NCI-H187 treated with DMSO at 0.1 percent for 48 hours (cell line): ENCODE results near the gene KLK13.

Experiments used
- DNase-seq: peaks from one replicate; lab custom pipeline; 2025; lab: John Stamatoyannopoulos, UW

KLK13 gene, protein sequence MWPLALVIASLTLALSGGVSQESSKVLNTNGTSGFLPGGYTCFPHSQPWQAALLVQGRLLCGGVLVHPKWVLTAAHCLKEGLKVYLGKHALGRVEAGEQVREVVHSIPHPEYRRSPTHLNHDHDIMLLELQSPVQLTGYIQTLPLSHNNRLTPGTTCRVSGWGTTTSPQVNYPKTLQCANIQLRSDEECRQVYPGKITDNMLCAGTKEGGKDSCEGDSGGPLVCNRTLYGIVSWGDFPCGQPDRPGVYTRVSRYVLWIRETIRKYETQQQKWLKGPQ

DNA sequence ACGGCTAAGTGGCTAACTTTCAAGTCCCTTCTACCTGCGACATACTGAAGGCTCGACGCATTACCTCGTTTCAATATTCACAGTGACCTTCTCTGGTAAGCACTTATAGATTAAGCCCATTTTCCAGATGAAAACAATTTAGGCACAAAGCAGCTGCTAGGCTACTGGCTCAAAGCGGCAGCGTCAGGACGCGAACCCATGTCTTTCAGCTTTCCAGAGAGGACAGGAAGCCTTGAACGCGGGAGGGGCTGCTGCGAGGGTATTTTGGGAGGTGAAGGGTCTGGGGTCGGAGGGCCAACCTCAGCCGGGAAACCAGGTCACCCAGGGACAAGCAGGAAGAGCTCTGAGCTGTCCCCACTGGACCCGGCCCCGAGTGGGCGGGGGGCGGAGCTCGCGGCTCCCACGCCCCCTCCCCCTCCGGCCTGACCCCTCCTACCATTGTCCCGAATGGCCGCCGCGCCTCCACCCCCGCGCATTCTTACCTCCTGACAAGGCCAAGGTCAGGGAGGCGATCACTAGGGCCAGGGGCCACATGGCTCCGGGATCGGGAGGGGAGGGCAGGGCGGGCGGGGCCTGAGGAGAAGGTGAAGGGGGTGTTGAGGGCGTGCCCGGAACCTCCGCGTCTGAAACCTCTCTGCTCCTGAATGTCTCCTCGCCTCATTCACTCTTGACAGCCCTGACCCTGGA is at the start of gene KLK13:
Gene KLK13 (minus strand): TSS at position 559 of the 687 bp plus-strand sequence. CDS start 25 bp downstream, at position 534.
- no peak for DNase-seq

DNA sequence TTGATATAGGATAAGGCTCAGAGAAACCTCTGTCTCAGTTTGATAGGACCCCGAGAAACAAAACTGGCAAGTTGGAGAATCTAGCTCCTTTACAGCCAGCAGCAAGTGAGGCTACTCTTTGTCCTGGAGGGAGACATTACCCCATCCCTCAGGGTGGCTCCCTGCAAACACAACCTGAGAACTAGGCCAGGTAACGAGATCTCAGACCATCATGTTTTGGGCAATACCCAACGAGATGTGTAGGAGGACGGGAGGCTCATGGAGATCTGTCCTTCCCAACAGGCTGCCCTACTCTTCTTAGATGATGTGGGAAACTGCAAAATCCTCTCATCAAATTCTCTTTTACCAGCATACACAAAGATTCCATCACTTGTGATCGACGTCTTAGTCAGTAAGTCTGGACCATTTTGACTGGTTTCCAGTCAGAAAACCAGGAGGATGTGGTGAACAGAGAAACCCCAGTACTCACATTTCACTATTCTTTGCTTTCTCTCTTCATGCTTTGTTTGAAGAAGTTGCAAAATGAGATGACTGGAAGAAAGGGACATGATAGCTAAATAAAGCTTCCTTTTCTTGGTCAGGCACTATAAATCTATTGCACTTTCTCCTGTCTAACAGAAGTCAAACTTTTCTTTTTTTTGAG is 49.3 kb upstream of the KLK13 start:
- DNase-seq, result no peak

DNA sequence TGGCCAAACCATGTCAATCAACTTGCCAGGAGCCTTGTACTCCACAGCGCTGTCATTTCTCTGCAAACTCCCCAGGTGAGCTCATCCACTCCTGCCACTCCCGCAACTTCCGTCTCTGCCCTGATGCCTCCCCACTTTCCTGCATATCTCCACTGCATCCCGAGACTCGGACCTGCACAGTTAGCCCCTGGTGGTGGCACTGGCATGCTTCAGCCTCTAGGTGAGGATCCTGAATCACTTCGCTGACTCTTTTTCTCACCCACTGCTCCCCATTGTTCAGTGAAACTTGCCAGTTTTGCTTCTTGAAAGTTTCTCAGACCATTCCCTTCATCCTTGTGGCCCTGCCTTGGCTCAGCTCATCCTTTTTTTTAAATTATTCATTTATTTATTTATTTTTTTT is 46.7 kb upstream of the KLK13 start:
- no peak for DNase-seq

DNA sequence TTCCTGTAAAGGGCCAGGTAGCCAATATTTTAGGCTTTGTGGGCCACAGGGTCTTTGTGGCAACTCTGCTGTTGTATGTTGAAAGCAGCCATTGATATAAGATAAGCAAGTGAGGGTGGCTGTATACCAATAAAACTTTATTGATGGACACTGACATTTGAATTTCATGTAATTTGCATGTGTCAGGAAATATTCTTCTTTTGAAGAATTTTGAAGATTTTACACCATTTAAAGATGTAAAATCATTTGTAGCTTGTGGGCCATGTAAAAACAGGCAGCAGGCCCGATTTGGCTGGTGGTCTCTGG is 45.7 kb upstream of the KLK13 start:
- no peak for DNase-seq

DNA sequence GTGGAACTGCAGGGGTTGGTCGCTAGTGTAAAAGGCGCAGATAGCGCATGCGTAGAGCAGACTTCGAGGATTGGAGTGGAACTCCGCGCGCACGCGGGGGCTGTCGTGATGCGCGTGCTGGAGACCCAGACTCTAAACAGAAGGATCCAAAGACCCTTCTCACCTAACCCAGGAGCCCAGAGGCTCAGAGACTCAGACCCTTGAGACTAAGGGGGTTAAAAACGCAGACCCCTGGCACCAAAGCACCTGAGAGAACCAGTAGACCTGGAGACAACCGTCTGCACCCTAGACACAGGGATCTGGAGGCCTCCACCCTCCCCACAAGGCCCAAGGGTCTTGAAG is 43.9 kb upstream of the KLK13 start:
- no peak for DNase-seq

DNA sequence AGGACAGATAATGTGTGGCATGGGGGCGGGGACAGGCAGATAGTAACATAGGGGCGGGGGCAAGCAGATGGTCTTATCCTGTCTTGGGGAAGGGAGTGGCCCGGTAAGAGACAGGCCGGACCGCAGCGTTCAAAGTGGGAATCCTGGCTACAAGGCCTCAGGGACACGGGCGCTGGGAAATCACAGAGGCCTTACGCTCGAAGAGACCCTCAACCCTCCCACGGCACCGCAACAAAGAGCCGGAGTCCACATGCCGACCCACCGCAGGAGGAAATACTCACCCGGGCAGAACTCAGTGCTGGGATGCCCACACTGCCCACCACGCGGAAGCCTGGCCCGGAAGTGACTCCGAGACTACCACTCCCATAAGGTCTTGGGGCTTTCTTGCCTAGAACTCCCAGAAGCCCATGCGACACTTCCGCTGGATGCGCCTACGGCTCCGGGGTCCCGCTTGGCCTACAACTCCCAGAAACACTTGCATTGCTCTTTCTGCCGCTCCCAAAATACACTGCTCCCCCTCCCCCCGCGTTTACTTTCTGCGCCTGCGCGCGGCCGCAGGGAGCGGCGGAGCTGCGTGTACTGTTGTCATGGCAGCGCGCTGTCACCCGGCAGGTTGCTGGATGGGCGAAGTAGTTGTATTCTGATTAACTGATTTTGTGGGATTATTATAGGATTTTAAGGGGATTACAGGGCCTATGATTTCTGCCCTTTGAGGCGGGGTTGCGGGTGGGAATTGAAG is 43.3 kb upstream of the KLK13 start, which contains the start of gene CTU1:
Gene CTU1 (minus strand): TSS at position 344 of the 739 bp plus-strand sequence. CDS start 3,840 bp downstream, outside the sequence.
- peak; percentile 99 for DNase-seq

DNA sequence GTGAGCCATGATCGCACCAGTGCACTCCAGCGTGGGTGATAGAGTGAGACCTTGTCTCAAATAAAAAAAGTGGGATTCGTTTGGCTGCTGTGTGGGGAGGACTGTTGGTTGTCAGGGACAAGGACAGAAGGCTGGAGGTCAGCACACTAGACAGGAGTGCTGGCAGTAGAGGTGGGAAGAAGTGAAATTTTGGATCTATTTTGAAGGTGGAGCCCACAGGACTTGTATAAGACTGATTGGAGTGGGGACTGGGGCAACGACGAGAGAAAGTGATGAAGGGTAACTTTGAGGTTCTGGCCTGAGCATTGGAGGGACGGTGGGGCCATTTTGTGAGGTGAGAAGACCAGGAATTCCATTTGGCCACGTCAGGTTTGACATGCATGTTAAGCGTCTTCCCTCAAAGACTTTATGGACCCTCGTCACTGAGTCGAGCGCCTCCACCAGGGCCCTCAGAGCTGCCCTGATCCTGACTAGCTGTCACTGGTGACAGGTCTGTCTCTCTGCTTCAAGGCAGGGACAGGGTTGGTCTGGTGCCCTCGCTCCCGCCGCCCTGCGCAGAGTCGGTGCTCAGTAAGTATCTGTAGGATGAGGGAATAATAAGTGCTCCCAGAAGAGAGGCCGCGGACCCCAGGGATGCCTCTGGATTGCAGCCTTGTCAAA is 42.6 kb upstream of the KLK13 start:
- DNase-seq, result no peak

DNA sequence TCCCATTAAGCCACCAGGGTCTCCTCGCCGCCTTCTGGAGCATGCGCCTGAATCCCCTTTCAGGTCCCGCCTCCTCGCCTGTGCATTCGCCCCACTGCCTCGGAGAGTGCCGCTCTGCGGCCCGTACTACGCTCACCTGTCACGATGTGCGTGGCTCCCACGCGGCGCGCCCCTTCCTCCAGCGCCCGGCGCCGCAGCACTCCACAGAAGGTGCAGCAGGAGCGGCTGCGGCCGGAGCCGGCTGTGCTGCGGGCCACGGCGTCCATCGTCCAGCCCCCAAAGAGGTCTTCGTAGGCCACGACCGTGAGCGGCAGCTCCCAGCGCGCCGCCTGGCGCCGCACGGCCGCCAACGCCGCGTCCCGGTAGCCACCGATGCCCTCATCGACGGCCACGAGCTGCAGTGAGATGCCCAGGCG is 39.0 kb upstream of the KLK13 start:
- DNase-seq, result no peak

DNA sequence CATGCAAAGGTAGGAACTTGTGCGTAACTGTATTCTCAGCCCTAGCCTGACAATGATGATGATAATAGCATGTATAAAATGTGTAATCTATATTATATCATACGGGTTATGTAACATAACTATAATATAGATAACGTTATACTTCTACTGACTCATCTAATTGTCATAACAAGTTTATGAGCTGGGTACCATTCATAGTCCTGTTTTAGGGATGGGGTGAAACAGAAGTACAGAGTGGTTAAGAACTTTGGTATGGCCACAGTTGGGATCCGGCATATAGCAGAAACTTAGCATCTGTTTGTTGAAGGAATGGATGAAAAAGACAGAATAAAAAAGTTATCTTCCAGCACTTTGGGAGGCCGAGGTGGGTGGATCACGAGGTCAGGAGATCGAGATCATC is 38.1 kb upstream of the KLK13 start:
- no peak for DNase-seq

DNA sequence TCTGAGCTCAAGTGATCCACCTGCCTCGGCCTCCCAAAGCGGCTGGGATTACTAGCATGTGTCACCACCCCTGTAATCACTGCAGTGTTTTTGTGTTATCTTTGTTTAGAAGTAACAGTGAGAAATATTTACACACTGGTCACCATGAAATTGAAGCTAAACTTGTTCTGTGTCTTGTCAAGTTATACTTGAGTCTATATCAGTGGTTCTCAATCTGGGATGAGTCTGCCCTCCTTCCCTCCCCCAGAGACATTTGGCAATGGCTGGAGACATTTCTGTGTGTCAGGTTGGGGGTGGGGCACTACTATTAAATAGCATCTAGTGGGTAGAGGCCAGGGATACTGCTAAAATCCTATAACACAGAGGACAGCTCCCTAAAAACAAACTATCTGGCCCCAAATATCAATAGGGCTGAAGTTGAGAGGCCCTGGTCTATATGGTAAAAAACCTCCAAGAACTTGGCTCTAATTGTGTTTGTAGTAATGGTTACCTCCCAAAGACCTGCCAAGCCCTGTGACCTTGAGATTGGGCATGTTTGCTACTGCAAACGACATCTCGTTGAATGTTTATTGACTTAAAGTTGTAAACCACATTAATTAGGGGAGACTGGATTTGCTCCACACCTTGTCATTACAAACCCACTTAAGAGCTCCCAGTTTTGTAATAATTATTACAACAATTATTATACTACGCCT is 36.4 kb upstream of the KLK13 start:
- no peak for DNase-seq

DNA sequence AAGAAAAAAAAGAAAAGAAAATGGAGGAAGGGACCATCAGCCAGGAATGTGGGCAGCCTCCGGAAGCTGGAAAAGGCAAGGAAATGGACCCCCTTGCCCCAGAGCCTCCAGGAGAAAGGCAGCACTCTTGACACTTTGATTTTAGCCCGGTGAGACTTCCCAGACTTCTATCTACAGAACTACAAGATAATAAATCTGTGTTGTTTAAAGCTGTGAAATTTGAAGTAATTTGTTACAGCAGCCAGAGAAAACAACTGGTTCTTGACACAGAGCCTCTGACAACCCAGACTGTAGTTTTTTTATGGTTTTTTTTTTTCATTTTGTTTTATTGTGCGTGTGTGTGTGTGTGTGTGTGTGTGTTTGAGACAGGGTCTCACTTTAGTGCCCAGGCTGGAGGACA is 35.7 kb upstream of the KLK13 start:
- no peak for DNase-seq

DNA sequence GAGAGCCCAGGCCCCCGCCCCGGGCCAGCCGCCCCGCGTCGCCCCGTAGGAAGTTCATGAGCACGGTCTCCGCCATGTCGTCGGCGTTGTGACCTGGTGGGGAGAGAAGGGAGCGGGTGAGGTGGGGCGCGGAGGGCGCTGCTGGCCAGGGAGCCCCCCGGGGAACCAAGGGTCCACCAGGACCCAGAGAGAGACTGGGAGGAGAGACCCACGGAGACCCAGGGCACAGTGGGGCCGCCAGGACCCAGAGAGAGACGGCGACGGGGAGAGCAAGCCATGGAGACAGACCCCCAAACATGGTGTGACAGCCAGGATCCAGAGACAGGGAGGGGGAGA is 34.1 kb upstream of the KLK13 start:
- no peak for DNase-seq

DNA sequence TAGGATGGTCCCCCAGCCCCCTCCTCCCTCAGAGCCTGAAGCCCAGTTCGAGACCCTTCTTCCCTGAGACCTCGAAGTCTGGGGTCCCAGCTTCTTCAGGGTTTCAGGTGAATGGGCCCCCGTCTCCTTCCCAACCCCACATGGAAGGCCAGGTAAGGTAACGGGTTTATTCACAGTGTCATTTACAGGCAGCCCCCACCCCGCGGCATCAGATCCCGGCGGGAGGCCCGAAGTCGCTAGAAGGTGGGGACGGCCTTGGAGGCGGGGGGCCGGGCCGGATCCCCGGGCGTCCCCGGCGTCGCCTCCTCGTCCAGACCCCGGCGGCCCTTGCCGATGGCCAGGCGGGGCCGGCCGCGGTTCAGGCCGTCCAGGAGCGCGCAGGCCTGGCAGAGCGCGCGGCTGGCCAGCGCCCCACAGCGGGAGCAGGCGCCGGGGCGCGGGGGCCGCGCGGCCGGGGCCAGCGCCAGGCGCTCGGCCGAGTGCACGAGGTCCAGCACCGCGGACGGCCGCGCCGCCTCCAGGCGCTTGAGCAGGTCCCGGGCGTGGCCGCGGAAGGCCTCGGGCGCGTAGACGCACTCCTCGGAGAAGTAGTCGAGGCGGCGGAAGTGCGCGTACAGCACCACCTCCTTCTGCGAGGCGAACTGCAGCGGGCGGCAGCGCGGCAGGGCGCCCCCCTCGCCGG is 33.6 kb upstream of the KLK13 start:
- DNase-seq, result no peak

DNA sequence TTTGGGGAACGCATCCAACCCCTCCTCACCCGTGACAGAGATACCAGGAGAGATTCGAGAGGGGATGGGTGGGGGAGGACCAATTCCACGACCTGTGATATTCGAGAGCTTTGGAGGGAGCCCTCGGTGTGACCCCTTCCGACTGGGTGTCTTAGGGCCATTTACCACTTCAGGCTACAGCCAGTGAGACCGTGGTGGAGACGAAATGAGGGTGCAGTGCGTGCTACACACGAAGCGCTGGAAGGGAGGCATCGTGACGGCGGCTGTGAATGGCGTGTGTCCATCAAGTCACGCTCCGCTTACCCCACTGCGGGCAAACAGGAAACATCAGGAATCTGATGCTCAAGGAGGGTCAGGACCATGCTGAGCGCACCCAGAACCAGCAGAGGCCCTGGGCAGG is 32.9 kb upstream of the KLK13 start:
- DNase-seq, result no peak

DNA sequence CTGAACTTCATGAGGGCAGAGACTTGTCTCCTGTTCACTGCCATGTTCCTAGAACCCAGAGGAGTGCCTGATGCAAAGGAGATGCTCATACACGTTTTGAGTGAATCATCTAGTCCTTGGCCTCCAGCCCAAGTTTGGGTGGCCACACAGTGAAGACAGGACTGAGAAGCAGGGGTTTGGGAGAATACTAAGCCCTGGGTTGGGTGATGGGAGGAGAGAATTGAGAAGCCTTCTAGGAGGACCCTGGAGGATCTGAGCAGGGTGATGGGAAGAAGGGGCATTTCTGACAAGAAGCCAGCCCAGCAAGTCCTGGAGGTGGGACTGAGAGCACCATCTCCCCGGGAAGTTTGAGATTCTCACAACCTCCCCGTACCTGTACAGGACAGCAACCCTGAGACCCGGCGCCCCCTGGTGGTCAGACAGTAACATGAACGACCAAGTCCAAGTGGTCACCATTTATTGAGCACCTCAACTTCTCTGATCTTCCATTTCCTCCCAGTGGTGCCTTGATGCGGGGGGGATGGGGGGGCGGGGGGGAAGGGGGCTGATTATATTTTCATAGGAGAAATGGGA is 32.4 kb upstream of the KLK13 start:
- no peak for DNase-seq

DNA sequence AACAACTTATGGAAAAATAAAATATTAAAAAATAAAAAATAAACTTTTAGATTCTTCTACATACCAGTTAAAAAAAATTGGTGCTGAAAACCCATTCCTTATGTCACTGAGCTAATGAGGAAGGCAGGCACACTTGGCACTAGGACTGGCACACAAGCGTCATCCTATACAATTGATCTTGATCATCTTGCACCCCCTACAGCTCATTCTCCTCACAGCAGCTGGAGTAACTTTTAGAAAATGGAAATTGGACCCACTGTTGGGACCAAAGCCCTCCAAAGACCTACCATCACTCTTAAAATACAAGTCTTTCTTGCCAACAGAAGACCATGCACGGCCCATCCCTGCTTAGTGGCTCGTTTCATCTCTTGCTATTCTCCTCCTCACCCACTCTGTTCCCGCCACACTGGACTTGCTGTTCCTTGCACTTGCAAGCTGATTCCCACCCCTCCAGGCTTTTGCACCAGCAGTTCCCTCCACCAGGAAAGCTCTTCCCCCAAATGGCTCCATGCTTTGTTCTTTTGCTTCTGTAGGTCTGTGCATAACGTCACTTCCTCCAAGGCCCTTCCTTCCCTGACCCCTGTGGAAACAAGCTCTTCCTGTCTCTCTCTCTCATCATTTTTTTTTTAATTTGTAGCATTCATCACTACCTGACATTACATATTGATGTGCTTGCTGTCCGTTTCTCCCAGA is 31.7 kb upstream of the KLK13 start:
- DNase-seq, result no peak

DNA sequence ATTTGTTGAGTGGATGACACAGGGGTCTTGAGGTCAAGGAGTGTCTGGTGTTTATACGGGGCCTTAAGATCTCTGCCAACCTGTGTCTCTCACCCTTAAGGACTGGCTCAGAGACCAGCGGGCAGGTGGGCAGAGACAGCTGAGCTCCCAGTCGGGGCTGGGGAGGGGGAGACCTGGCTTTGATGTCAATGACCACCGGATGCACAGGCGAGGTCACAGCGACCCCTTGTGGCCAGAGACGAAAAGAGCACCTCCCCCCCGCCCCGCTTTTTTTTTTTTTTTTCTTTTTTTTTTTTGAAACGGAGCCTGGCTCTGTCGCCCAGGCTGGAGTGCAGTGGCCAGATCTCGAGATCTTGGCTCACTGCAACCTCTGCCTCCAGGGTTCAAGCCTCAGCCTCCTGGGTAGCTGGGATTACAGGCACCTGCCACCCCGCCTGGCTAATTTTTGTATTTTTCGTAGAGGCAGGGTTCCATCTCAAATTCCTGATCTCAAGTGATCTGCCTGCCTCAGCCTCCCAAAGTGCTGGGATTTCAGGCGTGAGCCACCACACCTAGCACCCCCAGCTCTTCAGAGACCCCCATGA is 29.9 kb upstream of the KLK13 start:
- no peak for DNase-seq

DNA sequence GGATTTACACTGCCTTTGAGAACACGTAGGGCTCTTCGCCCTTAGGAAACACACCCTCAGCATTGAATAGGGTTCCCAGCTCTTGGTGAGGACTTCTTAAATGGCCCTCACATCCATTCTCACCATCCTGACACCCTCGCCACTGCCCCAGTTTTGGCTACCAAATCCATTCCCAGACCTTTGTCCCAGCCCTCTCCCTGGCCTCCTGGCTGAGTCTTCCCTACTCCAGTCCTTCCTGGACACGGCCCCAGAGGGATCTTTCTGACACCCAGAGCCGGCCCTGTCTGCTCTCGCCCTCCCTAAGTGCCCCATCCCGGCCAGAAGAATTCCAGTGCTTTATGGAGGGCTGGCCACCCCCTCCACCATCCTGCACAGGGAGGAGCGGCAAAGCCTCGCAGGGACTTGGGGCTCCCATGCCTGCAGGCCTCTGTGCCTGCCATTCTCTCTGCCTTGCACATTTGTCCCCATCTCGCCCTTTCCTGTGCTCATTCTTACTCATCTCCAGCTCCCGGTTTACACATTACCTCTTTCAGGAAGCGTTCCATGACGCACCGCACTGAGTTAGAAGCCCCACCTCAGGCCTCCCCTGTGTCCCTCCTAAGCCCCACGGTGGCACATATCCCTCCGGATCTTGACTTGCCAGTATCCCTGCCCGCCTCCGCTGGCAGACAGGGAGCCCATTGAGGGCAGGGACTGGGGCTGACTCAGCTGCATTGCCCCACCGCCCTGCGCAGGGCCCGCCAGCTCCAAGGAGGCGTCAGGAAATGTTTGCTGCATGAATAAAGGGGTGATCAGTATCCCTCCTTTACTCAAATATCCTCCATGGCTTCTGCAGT is 28.8 kb upstream of the KLK13 start:
- no peak for DNase-seq

DNA sequence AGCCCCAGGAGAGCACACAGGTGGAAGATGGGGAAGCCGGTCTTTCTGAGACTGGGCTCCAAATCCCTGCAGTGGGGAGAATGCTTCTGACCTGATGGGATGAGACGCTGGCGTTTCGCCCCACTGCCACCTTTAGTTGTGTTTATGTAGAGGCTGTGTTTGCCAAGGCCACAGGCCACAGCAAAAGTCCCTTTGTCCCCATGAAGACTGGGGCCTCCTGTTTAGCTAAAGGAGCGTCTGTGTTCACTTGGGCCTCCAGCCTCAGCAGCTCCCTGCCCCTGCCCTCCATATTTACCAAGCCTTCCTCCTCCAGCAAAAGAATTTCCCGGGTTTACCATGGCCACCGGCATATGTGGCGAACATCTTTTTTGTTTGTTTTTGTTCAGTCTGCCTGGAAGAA is 28.2 kb upstream of the KLK13 start:
- DNase-seq, result no peak
